OCI-LY3 (cell line): Measurements from ENCODE around the gene EPHA8.

ENCODE experiments used
- H2AFZ ChIP-seq: fragments of 200-600, 300-600 bp; shearing (Covaris generic); 2 replicates; pipeline ENCODE4 v1.6.0; 2014; ENCODE audit warnings: antibody characterized with exemption, low read depth, low read length
- H3K27ac ChIP-seq: fragments of 200-600, 300-600 bp; sonication (generic); 2 replicates; pipeline ENCODE4 v1.5.1; 2014; ENCODE audit warnings: mild to moderate bottlenecking, low read length, moderate library complexity, mixed read lengths
- H3K27me3 ChIP-seq: fragments of 200-600, 300-600 bp; sonication (generic); 2 replicates; pipeline ENCODE4 v1.6.1; 2014; ENCODE audit warnings: low read depth, low read length, mixed read lengths
- H3K36me3 ChIP-seq: fragments of 200-600, 300-600 bp; sonication (generic); replicated peaks from 2 replicates; pipeline ENCODE3; 2014; ENCODE audit warnings: low read depth, low read length, mixed read lengths
- H3K4me1 ChIP-seq: fragments of 300-600, 200-600 bp; sonication (generic); 2 replicates; pipeline ENCODE4 v1.6.1; 2014; ENCODE audit warnings: low read length, mixed read lengths
- H3K4me2 ChIP-seq: fragments of 200-600, 300-600 bp; sonication (generic); 2 replicates; pipeline ENCODE4 v1.6.1; 2014; ENCODE audit warnings: low read length, mixed read lengths
- H3K4me3 ChIP-seq: fragments of 300-600, 200-600 bp; sonication (generic); 2 replicates; pipeline ENCODE4 v1.5.1; 2014; ENCODE audit warnings: antibody characterized with exemption, mild to moderate bottlenecking, low read length, moderate library complexity
- H3K79me2 ChIP-seq: fragments of 300-600, 200-600 bp; shearing (Covaris generic); 2 replicates; pipeline ENCODE4 v1.6.1; 2014; ENCODE audit warnings: mild to moderate bottlenecking, low read length, mixed read lengths
- H3K9ac ChIP-seq: fragments of 300-600, 200-600 bp; shearing (Covaris generic); 2 replicates; pipeline ENCODE4 v1.6.0; 2014; ENCODE audit warnings: mild to moderate bottlenecking, low read length, moderate library complexity
- H3K9me3 ChIP-seq: fragments of 200-600, 300-600 bp; shearing (Covaris generic); 2 replicates; pipeline ENCODE4 v1.6.1; 2014; ENCODE audit warnings: low read length, mixed read lengths; ENCODE audit not compliant: insufficient read depth
- H4K20me1 ChIP-seq: fragments of 200-600, 300-600 bp; sonication (generic); 2 replicates; pipeline ENCODE4 v1.6.1; 2016; ENCODE audit warnings: low read length, mixed read lengths; ENCODE audit not compliant: insufficient read depth
- EZH2phosphoT487 ChIP-seq: fragments of 200-600 bp; shearing (Covaris generic); IDR thresholded peaks from 2 replicates; pipeline ENCODE4 v1.6.1; 2018; ENCODE audit warnings: antibody characterized with exemption, mixed run types, low read depth
- TF ChIP-seq, protein P1 (sequence below): fragments of 200-600, 300-600 bp; sonication (generic); IDR thresholded peaks from 2 replicates; pipeline ENCODE4 v1.5.1; 2014; ENCODE audit warnings: antibody characterized with exemption, low read length, low read depth

EPHA8 gene

GRCh38 chr1:22562584-22563583 is at the start of gene EPHA8:
TSS of gene EPHA8 (plus strand) at chr1:22563489. CDS start at chr1:22563636, 147 bp downstream.
- Histone ChIP-seq H3K4me2 (no peak within 1 kb of the TSS), H3K36me3 (no peaks in the 10 kb centered on the region), H3K27ac (no peak within 1 kb of the TSS), H3K79me2 (no peaks in the 10 kb centered on the region), H3K27me3 (no peaks in the 10 kb centered on the region), H3K4me3 (no peak within 1 kb of the TSS), H3K9ac (no peak within 1 kb of the TSS), H3K4me1 (no peaks in the 10 kb centered on the region), H4K20me1 (no peaks in the 10 kb centered on the region), H2AFZ (no peak within 1 kb of the TSS), H3K9me3 (no peaks in the 10 kb centered on the region)
- no peak for TF ChIP-seq EZH2phosphoT487
- TF ChIP-seq, protein P1, sequence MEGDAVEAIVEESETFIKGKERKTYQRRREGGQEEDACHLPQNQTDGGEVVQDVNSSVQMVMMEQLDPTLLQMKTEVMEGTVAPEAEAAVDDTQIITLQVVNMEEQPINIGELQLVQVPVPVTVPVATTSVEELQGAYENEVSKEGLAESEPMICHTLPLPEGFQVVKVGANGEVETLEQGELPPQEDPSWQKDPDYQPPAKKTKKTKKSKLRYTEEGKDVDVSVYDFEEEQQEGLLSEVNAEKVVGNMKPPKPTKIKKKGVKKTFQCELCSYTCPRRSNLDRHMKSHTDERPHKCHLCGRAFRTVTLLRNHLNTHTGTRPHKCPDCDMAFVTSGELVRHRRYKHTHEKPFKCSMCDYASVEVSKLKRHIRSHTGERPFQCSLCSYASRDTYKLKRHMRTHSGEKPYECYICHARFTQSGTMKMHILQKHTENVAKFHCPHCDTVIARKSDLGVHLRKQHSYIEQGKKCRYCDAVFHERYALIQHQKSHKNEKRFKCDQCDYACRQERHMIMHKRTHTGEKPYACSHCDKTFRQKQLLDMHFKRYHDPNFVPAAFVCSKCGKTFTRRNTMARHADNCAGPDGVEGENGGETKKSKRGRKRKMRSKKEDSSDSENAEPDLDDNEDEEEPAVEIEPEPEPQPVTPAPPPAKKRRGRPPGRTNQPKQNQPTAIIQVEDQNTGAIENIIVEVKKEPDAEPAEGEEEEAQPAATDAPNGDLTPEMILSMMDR, result no peak

- Histone ChIP-seq H3K4me2 (no peak overlapping the region), H3K4me1 (peaks cover 4% of the 10 kb centered on the region), H3K9ac (no peak overlapping the region), H3K27me3 (no peaks in the 10 kb centered on the region), H3K4me3 (no peak overlapping the region), H2AFZ (no peak overlapping the region), H3K27ac (no peak overlapping the region), H4K20me1 (no peaks in the 10 kb centered on the region), H3K36me3 (peaks cover 17% of the 10 kb centered on the region), H3K9me3 (no peaks in the 10 kb centered on the region), H3K79me2 (no peaks in the 10 kb centered on the region)
- TF ChIP-seq, protein P1, result no peak
- TF ChIP-seq EZH2phosphoT487, result no peak
These were observed 46.2 kb upstream of the EPHA8 start for GRCh38 chr1:22516906-22517571.

- TF ChIP-seq, protein P1, result no peak
- TF ChIP-seq EZH2phosphoT487, result no peak
- Histone ChIP-seq H2AFZ (no peak overlapping the region), H3K9ac (no peak overlapping the region), H3K36me3 (peaks cover 16% of the 10 kb centered on the region), H3K4me1 (peaks cover 4% of the 10 kb centered on the region), H3K4me3 (no peak overlapping the region), H3K4me2 (no peak overlapping the region), H3K27ac (no peak overlapping the region), H3K79me2 (no peaks in the 10 kb centered on the region), H3K9me3 (no peaks in the 10 kb centered on the region), H3K27me3 (no peaks in the 10 kb centered on the region), H4K20me1 (no peaks in the 10 kb centered on the region)
These were observed 45.3 kb upstream of the EPHA8 start for GRCh38 chr1:22517956-22518355.

- Histone ChIP-seq H3K27ac (no peak overlapping the region), H3K4me3 (no peak overlapping the region), H3K79me2 (no peaks in the 10 kb centered on the region), H3K4me2 (no peak overlapping the region), H3K9me3 (no peaks in the 10 kb centered on the region), H2AFZ (no peak overlapping the region), H3K4me1 (peaks cover 4% of the 10 kb centered on the region), H3K36me3 (peaks cover 16% of the 10 kb centered on the region), H4K20me1 (no peaks in the 10 kb centered on the region), H3K9ac (no peak overlapping the region), H3K27me3 (no peaks in the 10 kb centered on the region)
- TF ChIP-seq, protein P1, result no peak
- no peak for TF ChIP-seq EZH2phosphoT487
These were observed 44.9 kb upstream of the EPHA8 start for GRCh38 chr1:22518379-22518778.
